Measurements from ENCODE around the gene MRPL50.

MRPL50 gene

DNA sequence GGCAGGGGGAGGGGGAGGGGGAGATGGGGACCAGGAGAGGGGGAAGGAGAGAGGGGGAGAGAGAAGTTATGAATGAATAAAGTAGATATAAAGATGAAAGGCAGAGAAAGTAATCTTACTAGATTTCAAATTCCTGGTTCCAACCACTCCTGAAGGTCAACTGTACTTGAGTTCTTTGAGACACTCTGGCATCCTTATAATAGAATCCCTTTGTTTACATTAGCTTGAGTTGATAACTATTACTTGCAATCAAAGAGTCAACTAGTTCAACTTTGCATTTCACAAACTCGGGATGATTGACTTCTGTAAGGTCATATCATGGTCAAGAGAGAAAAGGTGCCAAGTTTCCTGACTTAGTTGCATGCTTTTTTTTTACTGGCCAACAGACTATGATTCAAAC, 55.8 kb downstream of the MRPL50 start:
- no peak for DNase-seq
- no peaks in the 10 kb centered on the region for H3K36me3 ChIP-seq (replicated peaks)
- in situ Hi-C loops (cut with HindIII; ENCODE audit: low pct_ligation_motif_present, low sequenced_read_pairs), result no loop called here
- no peaks in the 10 kb centered on the region for H3K27me3 ChIP-seq (replicated peaks)
- no peak overlapping the region for H3K4me3 ChIP-seq (ENCODE audit: low read depth, low read length)
- TF ChIP-seq, protein P1, sequence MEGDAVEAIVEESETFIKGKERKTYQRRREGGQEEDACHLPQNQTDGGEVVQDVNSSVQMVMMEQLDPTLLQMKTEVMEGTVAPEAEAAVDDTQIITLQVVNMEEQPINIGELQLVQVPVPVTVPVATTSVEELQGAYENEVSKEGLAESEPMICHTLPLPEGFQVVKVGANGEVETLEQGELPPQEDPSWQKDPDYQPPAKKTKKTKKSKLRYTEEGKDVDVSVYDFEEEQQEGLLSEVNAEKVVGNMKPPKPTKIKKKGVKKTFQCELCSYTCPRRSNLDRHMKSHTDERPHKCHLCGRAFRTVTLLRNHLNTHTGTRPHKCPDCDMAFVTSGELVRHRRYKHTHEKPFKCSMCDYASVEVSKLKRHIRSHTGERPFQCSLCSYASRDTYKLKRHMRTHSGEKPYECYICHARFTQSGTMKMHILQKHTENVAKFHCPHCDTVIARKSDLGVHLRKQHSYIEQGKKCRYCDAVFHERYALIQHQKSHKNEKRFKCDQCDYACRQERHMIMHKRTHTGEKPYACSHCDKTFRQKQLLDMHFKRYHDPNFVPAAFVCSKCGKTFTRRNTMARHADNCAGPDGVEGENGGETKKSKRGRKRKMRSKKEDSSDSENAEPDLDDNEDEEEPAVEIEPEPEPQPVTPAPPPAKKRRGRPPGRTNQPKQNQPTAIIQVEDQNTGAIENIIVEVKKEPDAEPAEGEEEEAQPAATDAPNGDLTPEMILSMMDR (IDR thresholded peaks at IDR 0.05; ENCODE audit: low read depth, low read length, missing control alignments), result no peak
- no peak overlapping the region for H3K27ac ChIP-seq

DNA sequence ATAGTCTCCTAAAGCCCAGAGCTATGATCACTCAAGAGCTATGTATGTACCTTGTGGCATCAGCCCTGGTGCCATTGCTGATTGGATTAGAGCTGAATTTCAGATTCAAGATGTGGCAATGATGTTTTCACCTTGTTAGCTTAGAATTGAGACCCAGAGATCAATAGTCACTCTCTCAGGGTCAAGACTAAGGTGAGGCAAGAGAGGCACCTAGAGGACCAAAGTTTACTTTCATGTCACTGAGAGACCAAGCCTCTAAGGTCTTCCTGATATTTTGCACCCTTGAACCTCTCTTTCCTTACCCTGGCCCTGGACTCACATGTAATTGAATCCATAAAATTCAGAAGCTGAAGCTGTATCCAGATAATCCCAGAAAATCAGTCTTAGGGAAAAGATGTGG, 56.5 kb downstream of the MRPL50 start:
- Histone ChIP-seq H3K4me3 (ENCODE audit: low read depth, low read length) (no peak overlapping the region), H3K36me3 (replicated peaks) (no peaks in the 10 kb centered on the region), H3K27me3 (replicated peaks) (no peaks in the 10 kb centered on the region), H3K27ac (no peak overlapping the region)
- TF ChIP-seq, protein P1 (IDR thresholded peaks at IDR 0.05; ENCODE audit: low read depth, low read length, missing control alignments), result no peak
- in situ Hi-C loops (cut with HindIII; ENCODE audit: low pct_ligation_motif_present, low sequenced_read_pairs), result no loop called here
- DNase-seq, result no peak
